ENCODE measurements around the gene CARMIL1.

Gene CARMIL1

DNA sequence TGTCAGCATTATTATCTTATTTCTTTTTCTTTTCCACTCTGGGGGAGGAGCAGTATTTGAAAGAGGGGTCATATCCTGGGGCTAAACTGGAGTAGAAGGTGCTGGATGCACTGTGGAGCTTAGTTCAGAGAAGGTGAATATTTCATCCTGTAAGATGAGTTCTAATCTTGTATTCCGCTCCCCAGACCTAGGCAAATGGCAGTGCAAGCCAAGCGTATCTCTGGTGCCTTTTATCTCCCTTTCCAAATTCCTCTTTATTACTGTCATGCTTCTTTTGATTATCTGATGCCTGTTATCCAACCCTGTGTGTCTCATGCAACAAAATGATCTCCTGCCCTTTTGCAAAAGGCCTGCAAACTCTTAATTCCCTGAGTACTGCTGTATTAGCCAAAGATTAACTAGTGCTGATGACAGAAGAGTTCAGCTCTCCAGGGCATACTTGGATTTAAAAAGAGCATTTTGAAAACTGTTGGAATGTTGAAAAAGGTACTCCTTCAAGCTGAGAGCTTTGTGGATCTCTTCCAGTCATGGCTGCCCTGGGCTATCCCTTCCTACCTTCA, 138.0 kb downstream of the CARMIL1 start:
- H2AFZ ChIP-seq (ENCODE audit: low read length): no peak overlapping the region
- H3K4me2 ChIP-seq (ENCODE audit: low read depth, low read length, poor library complexity, severe bottlenecking): no peak overlapping the region
- H3K9ac ChIP-seq (ENCODE audit: low read depth, low read length, poor library complexity, severe bottlenecking): no peak overlapping the region
- no peaks in the 10 kb centered on the region for H3K27me3 ChIP-seq (ENCODE audit: insufficient read depth, low read length, poor library complexity, severe bottlenecking)
- no peaks in the 10 kb centered on the region for H3K9me2 ChIP-seq (replicated peaks; ENCODE audit: low read depth, low read length)
- peaks cover 63% of the 10 kb centered on the region for H3K4me1 ChIP-seq (ENCODE audit: insufficient read depth, low read length, poor library complexity, severe bottlenecking)
- peaks cover 20% of the 10 kb centered on the region; the same call in 1 of the 2 replicates for H3K79me2 ChIP-seq (ENCODE audit: insufficient read depth, low read length)
- H3K4me3 ChIP-seq (ENCODE audit: low read length, poor library complexity, severe bottlenecking): no peak overlapping the region
- peaks cover 3% of the 10 kb centered on the region; the same call in 1 of the 2 replicates for H3F3A ChIP-seq (ENCODE audit: low read depth)
- peaks cover 17% of the 10 kb centered on the region; the same call in 1 of the 2 replicates for H3K9me3 ChIP-seq (ENCODE audit: insufficient read depth, low read depth, low read length)
- no peaks in the 10 kb centered on the region for H4K20me1 ChIP-seq (ENCODE audit: insufficient read depth, low read length, poor library complexity, severe bottlenecking)
- TF ChIP-seq, protein P1, sequence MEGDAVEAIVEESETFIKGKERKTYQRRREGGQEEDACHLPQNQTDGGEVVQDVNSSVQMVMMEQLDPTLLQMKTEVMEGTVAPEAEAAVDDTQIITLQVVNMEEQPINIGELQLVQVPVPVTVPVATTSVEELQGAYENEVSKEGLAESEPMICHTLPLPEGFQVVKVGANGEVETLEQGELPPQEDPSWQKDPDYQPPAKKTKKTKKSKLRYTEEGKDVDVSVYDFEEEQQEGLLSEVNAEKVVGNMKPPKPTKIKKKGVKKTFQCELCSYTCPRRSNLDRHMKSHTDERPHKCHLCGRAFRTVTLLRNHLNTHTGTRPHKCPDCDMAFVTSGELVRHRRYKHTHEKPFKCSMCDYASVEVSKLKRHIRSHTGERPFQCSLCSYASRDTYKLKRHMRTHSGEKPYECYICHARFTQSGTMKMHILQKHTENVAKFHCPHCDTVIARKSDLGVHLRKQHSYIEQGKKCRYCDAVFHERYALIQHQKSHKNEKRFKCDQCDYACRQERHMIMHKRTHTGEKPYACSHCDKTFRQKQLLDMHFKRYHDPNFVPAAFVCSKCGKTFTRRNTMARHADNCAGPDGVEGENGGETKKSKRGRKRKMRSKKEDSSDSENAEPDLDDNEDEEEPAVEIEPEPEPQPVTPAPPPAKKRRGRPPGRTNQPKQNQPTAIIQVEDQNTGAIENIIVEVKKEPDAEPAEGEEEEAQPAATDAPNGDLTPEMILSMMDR (conservative IDR thresholded peaks at IDR 0.05; ENCODE audit: low read length): no peak
- TF ChIP-seq EZH2phosphoT487 (IDR thresholded peaks at IDR 0.05; ENCODE audit: borderline replicate concordance): no peak
- peaks cover 9% of the 10 kb centered on the region for H3K36me3 ChIP-seq (ENCODE audit: insufficient read depth, low read length)

DNA sequence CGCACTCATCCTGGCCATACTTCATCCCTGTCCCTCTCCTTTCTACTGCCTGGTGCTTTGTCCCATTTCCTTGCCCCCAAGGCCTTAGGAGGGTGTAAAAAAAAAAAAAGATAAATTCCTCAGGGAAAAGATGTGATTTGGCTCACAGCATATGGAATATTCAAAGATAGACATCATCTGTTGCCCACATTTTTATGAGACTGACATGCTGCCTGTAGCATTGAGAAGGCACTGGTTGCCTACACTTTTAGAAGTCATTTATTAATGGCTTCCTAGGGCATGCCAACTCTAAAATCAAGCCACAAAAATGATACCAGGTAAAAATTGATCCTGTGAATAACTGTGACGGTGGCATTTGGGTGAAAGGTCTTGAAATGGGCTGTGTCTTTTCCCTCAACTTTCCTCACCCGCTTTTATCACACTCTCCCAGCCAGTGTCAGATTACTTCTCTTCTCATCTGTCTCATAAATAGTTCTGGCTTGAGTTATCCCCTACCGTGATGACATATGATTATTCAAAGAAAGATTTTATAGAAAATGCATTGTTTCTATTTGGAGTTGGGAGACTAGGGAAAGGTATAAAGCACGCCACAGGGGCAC, 139.4 kb downstream of the CARMIL1 start:
- TF ChIP-seq, protein P1 (conservative IDR thresholded peaks at IDR 0.05; ENCODE audit: low read length): no peak
- no peak for TF ChIP-seq EZH2phosphoT487 (IDR thresholded peaks at IDR 0.05; ENCODE audit: borderline replicate concordance)

DNA sequence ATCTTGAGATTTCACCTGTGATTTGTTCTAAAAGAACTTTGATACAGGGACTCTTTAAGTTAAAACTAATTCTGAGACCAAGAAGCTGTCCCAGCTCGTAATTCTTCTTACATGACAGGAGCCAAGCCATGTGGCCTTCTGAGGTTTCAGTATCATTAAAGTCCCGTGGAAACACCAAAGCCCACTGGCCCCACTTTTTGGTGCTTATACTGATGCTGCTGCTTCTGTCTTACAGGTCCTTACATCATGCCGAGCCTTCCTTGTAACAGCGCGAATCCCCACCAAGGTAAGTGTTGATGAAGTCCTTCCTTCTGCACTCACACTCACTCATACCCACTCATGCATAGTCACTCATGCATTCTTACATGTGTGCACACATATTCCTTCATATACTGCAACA, 140.7 kb downstream of the CARMIL1 start:
- H3K79me2 ChIP-seq (ENCODE audit: insufficient read depth, low read length): peaks cover 16% of the 10 kb centered on the region; the same call in 1 of the 2 replicates
- peaks cover 60% of the 10 kb centered on the region for H3K4me1 ChIP-seq (ENCODE audit: insufficient read depth, low read length, poor library complexity, severe bottlenecking)
- H3F3A ChIP-seq (ENCODE audit: low read depth): peaks cover 4% of the 10 kb centered on the region; the same call in 1 of the 2 replicates
- H3K9me2 ChIP-seq (replicated peaks; ENCODE audit: low read depth, low read length): no peaks in the 10 kb centered on the region
- H3K4me2 ChIP-seq (ENCODE audit: low read depth, low read length, poor library complexity, severe bottlenecking): no peak overlapping the region
- H3K9me3 ChIP-seq (ENCODE audit: insufficient read depth, low read depth, low read length): peaks cover 17% of the 10 kb centered on the region; the same call in 1 of the 2 replicates
- no peaks in the 10 kb centered on the region for H3K27me3 ChIP-seq (ENCODE audit: insufficient read depth, low read length, poor library complexity, severe bottlenecking)
- H2AFZ ChIP-seq (ENCODE audit: low read length): no peak overlapping the region
- H3K36me3 ChIP-seq (ENCODE audit: insufficient read depth, low read length): peaks cover 9% of the 10 kb centered on the region
- H4K20me1 ChIP-seq (ENCODE audit: insufficient read depth, low read length, poor library complexity, severe bottlenecking): no peaks in the 10 kb centered on the region
- TF ChIP-seq, protein P1 (conservative IDR thresholded peaks at IDR 0.05; ENCODE audit: low read length): no peak
- TF ChIP-seq EZH2phosphoT487 (IDR thresholded peaks at IDR 0.05; ENCODE audit: borderline replicate concordance): no peak
- no peak overlapping the region for H3K9ac ChIP-seq (ENCODE audit: low read depth, low read length, poor library complexity, severe bottlenecking)
- no peak overlapping the region for H3K4me3 ChIP-seq (ENCODE audit: low read length, poor library complexity, severe bottlenecking)

More for the DNA sequence above, 139.4 kb downstream of the CARMIL1 start:
- peaks cover 4% of the 10 kb centered on the region; the same call in 1 of the 2 replicates for H3F3A ChIP-seq (ENCODE audit: low read depth)
- H3K4me3 ChIP-seq (ENCODE audit: low read length, poor library complexity, severe bottlenecking): no peak overlapping the region
- peaks cover 60% of the 10 kb centered on the region for H3K4me1 ChIP-seq (ENCODE audit: insufficient read depth, low read length, poor library complexity, severe bottlenecking)
- no peak overlapping the region for H2AFZ ChIP-seq (ENCODE audit: low read length)
- no peaks in the 10 kb centered on the region for H3K27me3 ChIP-seq (ENCODE audit: insufficient read depth, low read length, poor library complexity, severe bottlenecking)
- no peak overlapping the region for H3K9ac ChIP-seq (ENCODE audit: low read depth, low read length, poor library complexity, severe bottlenecking)
- H3K36me3 ChIP-seq (ENCODE audit: insufficient read depth, low read length): peaks cover 9% of the 10 kb centered on the region
- peaks cover 16% of the 10 kb centered on the region; the same call in 1 of the 2 replicates for H3K79me2 ChIP-seq (ENCODE audit: insufficient read depth, low read length)
- peaks cover 17% of the 10 kb centered on the region; the same call in 1 of the 2 replicates for H3K9me3 ChIP-seq (ENCODE audit: insufficient read depth, low read depth, low read length)
- no peaks in the 10 kb centered on the region for H3K9me2 ChIP-seq (replicated peaks; ENCODE audit: low read depth, low read length)
- no peak overlapping the region for H3K4me2 ChIP-seq (ENCODE audit: low read depth, low read length, poor library complexity, severe bottlenecking)
- H4K20me1 ChIP-seq (ENCODE audit: insufficient read depth, low read length, poor library complexity, severe bottlenecking): no peaks in the 10 kb centered on the region
